ENCODE data around the gene BMF. TPM values are rescaled to one million over a fixed set of nuclear protein-coding genes. Genes with fewer than 3 reads are reported as not detected.

The BMF gene
- total RNA-seq, 1 experiment from 2014 or later = 13.2 TPM

- Mint-ChIP-seq H3K9me3 (no peaks in the 10 kb centered on the region), H3K36me3 (ENCODE audit: insufficient read depth in 1 of 3, low read depth in 3 of 3) (peaks cover 18 to 48% (median 41%) of the 10 kb centered on the region in 3 experiments; a peak in 6 of 7 replicates), H3K4me1 (peaks cover 18 to 20% of the 10 kb centered on the region in 2 experiments), H3K4me3 (peak overlapping the region; percentile 93 to 96), H3K27ac (peak overlapping the region; percentile 97 to 99 (median 97)), H3K27me3 (ENCODE audit: low read depth) (no peaks in the 10 kb centered on the region)
- Histone ChIP-seq H3K4ac (ENCODE audit: low read depth, low read length) (no peak overlapping the region), H3K79me1 (ENCODE audit: insufficient read depth, low read depth, low read length, poor library complexity, severe bottlenecking) (no peaks in the 10 kb centered on the region), H3K4me2 (ENCODE audit: insufficient read depth, insufficient read length, low read length) (peak overlapping the region; percentile 70), H4K20me1 (ENCODE audit: control insufficient read depth, insufficient read depth, insufficient read length) (no peaks in the 10 kb centered on the region), H3K27me3 (ENCODE audit: insufficient read depth, low read length) (no peaks in the 10 kb centered on the region), H3K9ac (ENCODE audit: extremely low read depth, insufficient read length, low read length) (peak overlapping the region; percentile 78), H3K27ac (ENCODE audit: insufficient read length, low read depth, low read length) (no peak overlapping the region), H3K56ac (ENCODE audit: insufficient read length, low read depth, low read length) (no peak overlapping the region), H3K14ac (ENCODE audit: insufficient read depth, low read length) (no peak overlapping the region), H3T11ph (ENCODE audit: low read length) (no peak overlapping the region), H4K91ac (ENCODE audit: insufficient read length, low read depth, low read length) (no peak overlapping the region), H2BK120ac (ENCODE audit: low read depth, low read length, poor library complexity, severe bottlenecking) (no peak overlapping the region), H3K23ac (ENCODE audit: insufficient read length, low read depth, low read length) (no peak overlapping the region), H2BK5ac (ENCODE audit: insufficient read length, low read length) (no peak overlapping the region), H4K5ac (ENCODE audit: insufficient read length, low read depth, low read length) (no peak overlapping the region), H4K8ac (replicated peaks; ENCODE audit: insufficient read length, low read depth, low read length) (no peak overlapping the region), H2BK15ac (ENCODE audit: low read depth, low read length) (no peak overlapping the region), H3K4me1 (ENCODE audit: insufficient read depth, low read length) (no peaks in the 10 kb centered on the region), H3K23me2 (ENCODE audit: insufficient read length, low read depth, low read length, poor library complexity, severe bottlenecking) (peaks cover 3% of the 10 kb centered on the region), H2BK12ac (ENCODE audit: insufficient read length, low read depth, low read length) (no peak overlapping the region), H2BK20ac (ENCODE audit: low read depth, low read length, poor library complexity, severe bottlenecking) (no peak overlapping the region), H2AK5ac (ENCODE audit: insufficient read length, low read length) (no peak overlapping the region), H3K18ac (ENCODE audit: insufficient read length, low read depth, low read length) (no peak overlapping the region), H3K79me2 (ENCODE audit: insufficient read depth, low read length) (peaks cover 5% of the 10 kb centered on the region; the same call in 1 of the 2 replicates), H3K9me3 (ENCODE audit: control insufficient read depth, low read depth, low read length) (no peaks in the 10 kb centered on the region), H2AFZ (ENCODE audit: low read length) (no peak overlapping the region)
- no peak for TF ChIP-seq CTCF (conservative IDR thresholded peaks at IDR 0.05)
- no peak for DNase-seq
- no CpG with 5 or more reads among the region's 18 CpGs for WGBS (ENCODE audit: extremely low coverage, insufficient read length, low lambda C conversion rate)
These were observed 70.4 kb downstream of the BMF start for GRCh38 chr15:40038275-40038637.

Other genes with a start within 250 kb of the BMF start
- 132 TPM in 2 replicates for gene GPR176, start 188.6 kb downstream of the BMF start, total RNA-seq (2021)
- 92.5 and 94.7 TPM in 2 replicates for gene EIF2AK4, start 174.8 kb downstream of the BMF start, total RNA-seq (2021)
- 200 and 208 TPM in 2 replicates for gene SRP14, start 69.7 kb downstream of the BMF start, total RNA-seq (2021)
- 83.2 and 86.5 TPM in 2 replicates for gene BUB1B, start 52.2 kb upstream of the BMF start, total RNA-seq (2021)
- gene PAK6, start 130.2 kb upstream of the BMF start, total RNA-seq (2021) = 7.0 and 7.4 TPM in 2 replicates
- 0.26 and 0.46 TPM in 2 replicates for gene ANKRD63, start 174.2 kb upstream of the BMF start, total RNA-seq (2021)
- 5.7 and 7.4 TPM in 2 replicates for gene PLCB2, start 199.1 kb upstream of the BMF start, total RNA-seq (2021)
- gene INAFM2, start 214.8 kb upstream of the BMF start, total RNA-seq (2021) = 23.1 and 25.4 TPM in 2 replicates
- 0.48 and 0.50 TPM in 2 replicates for gene CCDC9B, start 232.1 kb upstream of the BMF start, total RNA-seq (2021)
- gene PHGR1, start 242.2 kb upstream of the BMF start, total RNA-seq (2021) = not detected in 2 replicates
- 0.59 and 1.3 TPM in 2 replicates for gene DISP2, start 249.3 kb upstream of the BMF start, total RNA-seq (2021)

Measured in H9 (cell line).